Stimulated activated CD4-positive, alpha-beta T cell treated with anti-CD3 and anti-CD28 coated beads, Interleukin-1b, Interleukin-23, amount 100 ng/mL, for 4 hours (primary cell): ENCODE data around the gene IQUB.
"Not testable (repeated sequence)": the region's sequence is repeated elsewhere in the genome, so short reads cannot be mapped to it uniquely, and the experiment has no call there.

ENCODE experiments used
- DNase-seq, 2 donors: peaks; one replicate each; pipeline ENCODE4 v3.0.0-alpha.2; 2020; ENCODE audit warnings: low read depth in 2 of 2

The IQUB gene

DNA sequence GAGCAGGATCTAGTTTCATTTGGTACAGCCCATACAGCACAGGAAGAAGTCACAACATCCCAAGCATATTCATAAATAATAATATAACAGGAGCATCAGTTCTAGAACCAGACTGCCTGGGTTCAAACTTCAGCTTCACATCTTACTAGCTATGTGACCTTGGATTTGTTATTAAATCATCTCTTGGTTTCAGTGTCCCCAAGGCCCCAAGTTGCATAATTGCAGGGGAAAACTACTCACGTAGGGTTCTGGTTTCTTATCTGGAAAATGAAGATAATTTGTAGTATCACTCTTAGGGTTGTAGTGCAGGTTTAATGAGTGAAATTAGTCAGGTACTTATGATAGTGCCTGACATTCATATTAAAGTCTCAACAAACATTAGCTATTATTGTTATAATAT is 5.5 kb upstream of the IQUB start:
- no peak for DNase-seq

DNA sequence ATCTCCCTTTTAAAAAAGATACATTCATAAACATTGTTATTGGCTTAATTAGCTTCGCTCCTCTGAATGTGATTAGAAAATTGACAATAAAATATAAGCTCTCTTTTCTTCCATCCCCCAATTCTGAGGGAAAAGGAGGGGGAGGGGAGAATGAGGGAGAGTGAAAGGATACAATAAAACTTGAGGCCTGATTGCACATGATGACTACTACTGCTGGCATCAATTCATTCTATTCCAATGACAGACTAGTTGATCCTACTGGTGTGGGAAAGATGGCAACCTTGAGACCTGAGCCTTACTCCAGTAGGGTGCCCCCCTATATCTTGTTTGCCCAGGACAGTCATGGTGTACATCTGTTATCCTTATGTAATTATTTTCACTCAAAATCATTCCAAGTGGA is 4.5 kb upstream of the IQUB start:
- no peak for DNase-seq

DNA sequence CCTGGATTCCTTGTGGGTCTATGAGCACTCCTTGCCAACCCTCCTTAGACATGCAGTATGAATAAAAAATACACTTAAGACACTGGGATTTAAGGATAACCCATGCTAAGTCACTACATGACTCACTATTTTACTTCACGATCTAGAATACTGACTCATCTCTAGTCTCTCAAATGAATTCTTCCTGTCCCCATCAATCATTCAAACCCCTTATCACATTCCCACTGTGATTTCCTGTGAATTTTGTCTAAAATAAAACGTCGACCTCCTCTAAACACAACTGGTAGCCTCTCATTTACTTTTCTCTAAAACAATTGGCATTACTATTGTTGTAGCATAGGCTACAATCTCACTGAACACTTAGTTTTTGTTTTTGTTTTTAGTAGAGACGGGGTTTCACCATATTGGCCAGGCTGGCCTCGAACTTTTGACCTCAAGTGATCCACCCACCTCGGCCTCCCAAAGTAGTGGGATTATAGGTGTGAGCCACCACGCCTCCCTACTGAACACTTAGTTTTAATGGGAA is 3.9 kb upstream of the IQUB start:
- DNase-seq, result no peak

DNA sequence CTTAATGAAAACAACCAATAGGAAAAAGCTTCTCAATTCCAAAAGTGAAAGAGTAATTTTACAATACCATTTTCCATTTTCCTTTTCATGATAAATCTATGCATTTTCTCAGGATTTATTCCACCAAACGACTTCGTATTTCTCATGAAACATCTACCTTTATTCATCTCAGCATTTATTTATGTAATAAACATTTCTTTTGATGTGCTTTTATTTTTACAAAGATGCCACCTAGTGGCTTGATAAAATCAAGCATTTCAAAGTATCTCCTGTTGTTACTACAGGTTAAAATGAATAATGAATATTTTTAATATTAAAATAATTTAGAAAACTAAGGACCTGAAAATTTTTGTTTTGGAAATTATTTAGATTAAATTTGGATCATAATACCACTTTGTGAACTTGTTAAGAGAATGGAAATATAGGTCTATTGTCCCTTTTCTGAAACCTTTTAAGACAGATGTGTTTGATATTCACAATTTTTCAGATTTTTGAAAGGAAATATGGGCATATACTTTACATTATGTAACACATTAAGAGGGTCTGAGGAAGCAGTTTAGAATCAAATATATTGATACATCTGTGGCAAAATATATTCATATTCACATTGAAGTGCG is 2.7 kb upstream of the IQUB start:
- DNase-seq, result no peak

DNA sequence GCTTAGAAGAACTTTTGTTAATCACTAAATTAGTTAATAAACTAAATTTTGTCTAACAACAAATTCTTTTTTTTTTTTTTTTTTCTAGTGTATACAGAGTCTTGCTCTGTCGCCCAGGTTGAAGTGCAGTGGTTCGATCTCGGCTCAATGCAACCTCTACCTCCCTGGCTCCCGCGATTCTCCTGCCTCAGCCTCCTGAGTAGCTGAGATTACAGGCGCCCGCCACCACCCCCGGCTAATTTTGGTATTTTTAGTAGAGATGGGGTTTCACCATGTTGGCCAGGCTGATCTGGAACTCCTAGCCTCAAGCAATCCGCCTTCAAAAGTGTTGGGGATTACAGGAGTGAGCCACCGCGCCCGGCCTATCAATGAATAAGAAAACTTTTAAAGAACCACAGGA is 1.1 kb upstream of the IQUB start:
- DNase-seq, result no peak

DNA sequence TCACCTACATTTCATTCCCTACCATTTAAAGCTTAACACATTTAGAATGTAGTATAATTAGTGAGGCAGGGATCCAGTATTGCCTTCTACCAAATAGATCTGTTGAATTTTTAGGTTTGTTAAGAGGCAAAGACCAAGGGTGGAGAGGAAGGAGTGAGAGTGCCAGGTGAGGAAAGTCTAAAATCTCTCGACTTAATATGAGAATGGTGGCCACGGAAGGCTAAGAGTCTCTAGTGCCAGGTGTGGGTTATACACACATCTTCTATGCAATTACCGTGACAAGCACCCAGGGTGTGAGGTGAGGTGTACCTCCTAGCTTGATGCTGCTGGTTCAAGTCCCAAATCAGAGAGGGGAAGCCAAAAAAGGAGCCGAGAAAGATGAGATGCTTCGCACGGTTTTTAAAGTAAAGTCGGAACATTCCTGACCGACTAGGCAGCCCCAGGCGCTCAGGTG is 439 bp downstream of the IQUB start:
- DNase-seq, result no peak

DNA sequence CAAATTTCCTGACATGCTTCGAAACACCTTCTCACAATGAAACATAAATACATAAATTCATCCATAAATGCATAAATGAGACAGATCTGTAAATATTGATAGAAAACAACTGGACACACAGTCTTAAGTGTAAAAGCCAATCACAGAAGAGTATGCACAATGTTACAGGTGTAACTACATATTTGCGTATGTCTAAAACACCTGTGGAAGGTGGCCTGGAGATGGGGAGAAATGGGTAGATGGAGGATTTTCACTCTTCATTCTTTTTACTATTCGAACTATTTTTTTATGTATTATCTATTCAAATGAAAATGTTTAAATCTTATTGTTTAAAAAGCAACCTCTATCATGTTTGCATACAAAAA is 860 bp downstream of the IQUB start:
- DNase-seq, result no peak

DNA sequence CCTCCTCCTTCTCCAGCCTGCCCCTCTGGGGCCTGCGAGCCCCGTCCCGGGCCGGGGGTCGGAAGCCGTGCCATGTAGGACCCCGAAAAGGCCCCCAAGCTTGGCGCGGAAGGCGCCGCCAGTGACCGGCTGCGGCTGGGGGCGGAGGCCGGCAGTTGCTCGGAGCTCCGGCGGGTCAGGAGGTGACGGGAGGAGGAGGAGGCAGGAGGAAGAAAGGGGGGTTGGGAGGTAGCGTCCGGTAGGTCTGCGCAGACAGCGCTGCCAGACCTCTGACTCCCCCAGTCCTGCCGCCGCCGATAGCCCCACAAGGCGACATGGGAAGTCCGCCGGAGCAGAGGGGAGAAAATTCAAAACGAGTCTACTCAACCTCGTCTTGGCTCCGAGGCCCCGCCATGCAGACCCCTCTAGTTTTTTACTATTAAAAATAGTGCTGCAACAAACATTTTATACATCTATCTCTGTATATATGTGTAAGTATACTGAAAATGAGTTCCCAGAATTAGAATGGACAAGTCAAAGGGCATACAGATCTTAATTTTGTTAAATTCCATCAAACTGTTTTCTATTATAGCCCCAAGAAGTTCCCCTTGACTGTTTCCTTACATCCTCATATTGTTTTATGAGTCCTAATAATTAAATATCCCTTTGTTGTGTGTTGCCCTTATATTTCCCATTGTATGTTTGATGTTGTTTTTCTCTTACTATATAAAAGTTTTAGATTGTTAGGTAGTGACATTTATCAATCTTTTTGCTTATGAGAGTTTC is 1.4 kb downstream of the IQUB start:
- peak in 1 of 2 donors; percentile 19 for DNase-seq

DNA sequence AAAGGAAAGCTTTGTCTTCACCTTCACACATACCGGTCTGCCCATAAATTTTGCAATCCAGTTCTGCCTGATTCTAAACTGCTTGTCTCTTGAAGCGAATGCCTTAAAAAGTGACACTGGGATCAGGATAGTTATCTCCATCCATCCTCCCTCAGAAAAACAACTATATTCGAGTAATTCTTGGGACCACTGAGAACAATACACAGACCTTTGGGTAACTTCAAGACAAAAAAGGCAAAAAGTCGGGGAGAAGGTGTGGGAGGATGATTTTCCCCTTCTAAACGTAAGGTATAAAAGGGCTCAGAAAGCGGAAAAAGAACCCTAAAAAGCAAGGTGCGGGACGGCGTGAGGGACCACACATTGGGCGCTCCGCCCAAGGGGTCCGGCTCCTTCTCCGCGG is 2.1 kb downstream of the IQUB start:
- DNase-seq, result not testable (repeated sequence)

DNA sequence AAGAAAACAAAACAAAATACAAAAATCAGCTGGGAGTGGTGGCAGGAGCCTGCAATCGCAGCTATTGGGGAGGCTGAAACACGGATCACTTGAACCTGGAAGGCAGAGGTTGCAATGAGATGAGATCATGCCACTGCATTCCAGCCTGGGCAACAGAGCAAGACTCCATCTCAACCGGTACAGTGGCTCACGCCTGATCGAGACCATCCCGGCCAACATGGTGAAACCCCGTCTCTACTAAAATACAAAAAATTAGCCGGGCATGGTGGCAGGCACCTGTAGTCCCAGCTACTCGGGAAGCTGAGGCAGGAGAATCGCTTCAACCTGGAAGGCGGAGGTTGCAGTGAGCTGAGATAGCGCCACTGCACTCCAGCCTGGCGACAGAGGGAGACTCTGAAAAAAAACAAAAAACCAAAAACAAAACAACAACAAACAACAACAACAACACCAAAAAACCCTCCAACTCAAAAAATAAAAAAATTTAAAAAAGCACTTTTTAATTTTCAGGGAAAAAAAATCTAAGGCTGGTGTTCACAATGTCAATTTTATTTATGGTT is 4.3 kb downstream of the IQUB start:
- DNase-seq, result not testable (repeated sequence)

DNA sequence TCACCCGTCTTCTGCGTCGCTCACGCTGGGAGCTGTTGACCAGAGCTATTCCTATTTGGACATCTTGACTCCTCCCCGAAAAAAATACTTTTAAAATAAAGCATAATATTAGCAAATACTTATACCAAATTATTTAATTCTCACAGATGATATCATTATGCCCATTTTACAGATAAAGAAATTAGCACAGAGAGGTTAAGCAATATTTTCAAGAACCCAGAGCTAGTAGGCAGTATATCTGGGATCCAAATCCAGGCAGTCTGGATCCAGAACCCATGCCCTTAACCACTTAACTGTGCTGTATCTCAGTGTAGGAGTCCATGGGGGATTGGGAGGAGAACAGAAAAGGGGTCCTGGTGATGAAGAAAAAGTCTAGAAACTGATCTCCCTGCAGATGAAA is 6.1 kb downstream of the IQUB start:
- no peak for DNase-seq

DNA sequence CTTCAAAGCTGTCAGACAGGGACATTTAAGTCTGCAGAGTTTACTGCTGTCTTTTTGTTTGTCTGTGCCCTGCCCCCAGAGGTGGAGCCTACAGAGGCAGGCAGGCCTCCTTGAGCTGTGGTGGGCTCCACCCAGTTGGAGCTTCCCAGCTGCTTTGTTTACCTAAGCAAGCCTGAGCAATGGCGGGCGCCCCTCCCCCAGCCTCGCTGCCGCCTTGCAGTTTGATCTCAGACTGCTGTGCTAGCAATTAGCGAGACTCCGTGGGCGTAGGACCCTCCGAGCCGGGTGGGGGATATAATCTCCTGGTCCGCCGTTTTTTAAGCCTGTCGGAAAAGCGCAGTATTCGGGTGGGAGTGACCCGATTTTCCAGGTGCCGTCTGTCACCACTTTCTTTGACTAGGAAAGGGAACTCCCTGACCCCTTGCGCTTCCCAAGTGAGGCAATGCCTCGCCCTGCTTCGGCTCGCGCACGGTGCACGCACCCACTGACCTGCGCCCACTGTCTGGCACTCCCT is 6.6 kb downstream of the IQUB start:
- not testable (repeated sequence) for DNase-seq

DNA sequence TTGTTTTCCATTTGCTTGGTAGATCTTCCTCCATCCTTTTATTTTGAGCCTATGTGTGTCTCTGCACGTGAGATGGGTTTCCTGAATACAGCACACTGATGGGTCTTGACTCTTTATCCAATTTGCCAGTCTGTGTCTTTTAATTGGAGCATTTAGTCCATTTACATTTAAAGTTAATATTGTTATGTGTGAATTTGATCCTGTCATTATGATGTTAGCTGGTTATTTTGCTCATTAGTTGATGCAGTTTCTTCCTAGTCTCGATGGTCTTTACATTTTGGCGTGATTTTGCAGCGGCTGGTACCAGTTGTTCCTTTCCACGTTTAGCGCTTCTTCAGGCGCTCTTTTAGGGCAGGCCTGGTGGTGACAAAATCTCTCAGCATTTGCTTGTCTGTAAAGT is 7.9 kb downstream of the IQUB start:
- not testable (repeated sequence) for DNase-seq

DNA sequence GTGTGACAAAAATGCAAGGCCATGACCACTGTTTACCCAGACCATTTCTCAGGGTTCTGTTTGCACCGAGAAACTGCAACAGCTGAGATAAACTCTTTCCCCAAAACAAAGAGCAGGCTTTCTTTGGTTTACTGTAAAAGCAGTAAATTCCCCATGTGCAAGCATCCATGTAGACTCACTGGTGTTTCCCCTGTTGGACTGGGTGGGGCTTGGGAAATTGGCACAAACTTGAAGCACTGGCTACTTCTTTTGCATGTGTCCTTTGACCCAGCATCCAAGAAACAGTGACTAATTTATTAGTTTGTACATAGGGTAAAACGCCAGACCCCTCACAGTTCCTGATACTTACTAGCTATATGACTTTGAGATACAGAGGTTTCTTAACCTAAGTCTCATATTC is 12.3 kb downstream of the IQUB start:
- DNase-seq, result no peak

DNA sequence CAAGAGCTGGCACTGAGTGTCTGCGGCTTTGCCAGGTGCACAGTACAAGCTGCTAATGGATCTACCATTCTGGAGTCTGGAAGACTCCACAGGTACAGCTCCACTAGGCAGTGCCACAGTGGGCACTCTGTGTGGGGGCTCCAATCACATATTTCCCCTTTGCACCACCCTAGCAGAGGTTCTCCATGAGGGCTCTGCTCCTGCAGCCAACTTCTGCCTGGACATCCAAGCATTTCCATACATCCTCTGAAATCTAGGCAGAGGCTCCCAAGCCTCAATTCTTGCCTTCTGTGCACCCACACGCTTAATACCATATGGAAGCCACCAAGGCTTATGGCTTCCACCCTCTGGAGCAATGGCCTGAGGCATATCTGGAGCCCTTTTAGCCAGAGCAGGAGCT is 29.2 kb downstream of the IQUB start:
- no peak for DNase-seq

DNA sequence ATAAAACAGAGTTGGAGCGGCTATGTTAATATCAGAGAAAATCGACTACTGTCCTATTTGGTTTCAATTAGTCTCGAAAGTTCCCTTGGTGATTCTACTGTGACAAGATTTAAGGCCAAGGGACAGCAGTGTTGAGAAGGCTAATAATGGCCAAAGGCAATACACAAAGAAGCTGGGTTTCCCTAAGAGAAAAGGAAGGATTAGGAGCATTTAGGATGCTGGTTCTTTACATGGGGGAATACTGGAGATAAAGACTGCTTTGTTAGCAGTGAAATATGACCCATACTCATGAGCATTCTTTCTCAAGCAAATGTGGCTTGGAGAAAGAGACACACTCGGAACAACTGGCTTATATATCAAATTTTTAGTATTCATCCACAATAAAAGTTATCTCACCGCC is 32.2 kb downstream of the IQUB start:
- DNase-seq, result no peak

DNA sequence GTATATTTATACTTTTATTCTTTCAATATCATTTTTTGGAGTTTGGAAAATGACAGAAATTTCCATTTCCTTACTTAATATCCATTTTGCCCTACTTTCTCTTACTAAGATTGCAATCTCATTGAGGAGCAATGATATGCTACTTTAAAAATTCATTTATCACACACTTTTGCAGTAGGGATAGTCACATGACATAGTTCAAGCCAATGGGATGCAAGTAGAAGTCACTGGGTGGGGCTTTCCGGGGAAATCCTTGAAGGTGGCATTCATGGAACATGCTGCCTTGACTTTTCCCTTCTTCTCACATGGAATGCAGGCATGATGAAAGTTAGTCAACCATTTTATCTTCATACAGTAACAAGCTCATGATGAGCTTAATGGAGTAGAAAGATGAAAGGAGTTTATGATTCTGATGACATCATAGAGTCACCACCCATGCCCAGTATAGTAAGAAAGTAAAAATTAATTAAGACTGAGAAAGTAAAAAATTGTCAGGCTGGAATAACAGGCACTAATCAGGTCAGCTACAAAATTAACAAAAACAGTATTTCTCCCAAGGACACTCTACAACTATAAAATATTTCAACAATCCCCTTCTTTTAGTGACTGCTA is 33.4 kb downstream of the IQUB start:
- no peak for DNase-seq

DNA sequence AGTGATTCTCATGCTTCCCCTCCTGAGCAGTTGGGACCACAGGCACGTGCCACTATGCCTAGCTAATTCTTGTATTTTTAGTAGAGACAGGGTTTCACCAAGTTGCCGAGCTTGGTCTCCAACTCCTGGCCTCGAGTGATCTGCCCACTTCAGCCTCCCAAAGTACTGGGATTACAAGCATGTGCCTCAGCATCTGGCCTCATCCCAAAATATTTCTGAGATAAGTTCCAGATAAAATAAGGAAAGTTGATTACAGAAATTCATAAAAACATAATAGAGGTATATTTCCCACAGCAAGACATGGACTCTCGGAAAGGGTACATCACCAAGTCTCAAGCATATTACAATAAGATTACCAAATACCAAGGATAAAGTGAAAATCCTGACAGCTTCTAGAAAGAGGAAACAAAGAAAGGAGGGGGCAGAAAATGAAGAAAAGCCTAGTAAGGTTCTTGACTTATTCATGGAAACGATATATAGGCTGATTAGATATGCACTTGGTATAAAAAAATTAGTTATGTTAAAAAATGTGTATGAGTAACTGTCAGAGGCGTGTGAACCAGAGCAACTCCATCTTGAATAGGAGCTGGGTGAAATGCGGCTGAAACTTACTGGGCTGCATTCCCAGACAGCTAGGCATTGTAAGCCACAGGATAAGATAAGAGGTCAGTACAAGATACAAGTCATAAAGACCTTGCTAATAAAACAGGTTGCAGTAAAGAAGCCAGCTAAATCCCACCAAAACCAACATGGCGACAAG is 35.0 kb downstream of the IQUB start:
- DNase-seq, result no peak

DNA sequence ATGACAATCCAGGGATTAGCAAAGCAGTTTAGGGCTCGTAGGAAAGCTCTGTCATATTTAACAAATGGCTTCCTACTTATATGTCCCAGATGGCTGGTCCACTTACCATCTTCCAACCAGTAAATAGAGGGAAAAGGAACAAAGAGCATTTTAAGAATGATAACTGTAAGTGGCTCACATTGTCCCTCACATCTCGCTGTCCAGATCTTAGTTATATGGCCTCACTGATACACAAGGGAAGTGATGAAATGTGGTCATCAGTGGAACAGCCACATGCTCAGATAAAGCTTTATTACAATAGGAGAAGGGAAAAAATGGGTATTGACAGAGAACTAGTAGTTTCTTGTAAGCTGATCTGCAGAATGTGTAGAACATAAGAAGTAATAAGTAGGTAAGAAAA is 35.8 kb downstream of the IQUB start:
- DNase-seq, result no peak

DNA sequence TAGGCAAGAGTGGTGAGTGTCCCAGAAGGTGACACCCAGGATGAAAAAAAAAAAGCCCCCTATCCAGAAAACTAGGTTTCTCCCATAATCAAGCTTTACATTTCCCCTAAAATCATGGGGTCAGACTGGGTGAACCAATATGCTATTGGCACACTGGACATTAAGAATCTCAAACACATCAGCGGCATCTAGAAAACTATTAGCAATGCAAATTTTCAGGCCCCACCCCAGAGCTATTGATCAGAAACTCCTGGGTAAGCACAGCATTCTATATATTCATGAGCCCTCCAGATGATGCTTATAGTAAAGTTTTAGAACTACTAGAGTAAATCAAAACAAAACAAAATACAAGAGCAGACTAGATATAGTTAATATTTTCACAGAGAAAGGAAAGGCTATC is 36.4 kb downstream of the IQUB start:
- DNase-seq, result no peak

DNA sequence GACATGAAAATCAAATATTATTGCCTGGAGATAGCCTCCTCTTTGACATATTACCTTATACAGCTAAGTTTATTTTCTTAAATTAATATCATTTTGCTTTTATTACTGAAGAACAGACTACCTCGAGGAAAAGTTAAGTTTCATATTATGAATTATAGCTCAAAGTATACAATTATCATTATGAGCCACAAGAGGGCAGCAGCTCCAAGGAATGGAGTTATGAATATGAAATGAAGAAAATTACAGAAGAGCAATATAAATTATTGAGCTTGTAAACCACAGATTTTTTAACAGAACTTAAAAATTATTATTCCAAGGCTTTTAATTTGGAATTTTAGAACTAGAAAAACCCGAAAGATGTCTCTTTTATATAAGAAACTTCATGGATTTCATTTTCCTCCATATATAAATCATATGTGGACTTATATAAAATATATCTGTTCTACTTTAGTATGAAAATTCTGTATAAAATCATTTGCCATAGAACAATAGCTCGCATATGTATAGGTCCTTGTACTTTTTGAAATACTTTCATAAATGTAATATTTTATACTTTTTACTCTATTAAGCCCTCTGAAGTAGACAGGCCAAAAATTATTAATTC is 40.1 kb downstream of the IQUB start:
- DNase-seq, result peak in 1 of 2 donors; percentile 5
